ENCODE results near the gene PSMA1. TPM values are rescaled to one million over a fixed set of nuclear protein-coding genes. Genes with fewer than 3 reads are reported as not detected.
A peak's percentile ranks its signal among the peaks of the same experiment; 100 is the strongest.
"Not testable (repeated sequence)": the region's sequence is repeated elsewhere in the genome, so short reads cannot be mapped to it uniquely, and the experiment has no call there.

PSMA1 gene
- total RNA-seq, 1 donor from 2014 or later, result 128 TPM

GRCh38 chr11:14539982-14540421, 19.8 kb upstream of the PSMA1 start:
- H3K4me1 ChIP-seq, result peaks cover 31% of the 10 kb centered on the region
- ATAC-seq, result peak; percentile 26
- peak overlapping the region; percentile 75 for H3K27ac ChIP-seq
- DNase-seq, result no peak
- H3K9me3 ChIP-seq, result no peaks in the 10 kb centered on the region
- H3K4me3 ChIP-seq, result no peak overlapping the region
- H3K27me3 ChIP-seq, result no peaks in the 10 kb centered on the region
- intact Hi-C loops (cut with DNase I), result no loop called here
- no peaks in the 10 kb centered on the region for H3K36me3 ChIP-seq
- TF ChIP-seq, protein P1, sequence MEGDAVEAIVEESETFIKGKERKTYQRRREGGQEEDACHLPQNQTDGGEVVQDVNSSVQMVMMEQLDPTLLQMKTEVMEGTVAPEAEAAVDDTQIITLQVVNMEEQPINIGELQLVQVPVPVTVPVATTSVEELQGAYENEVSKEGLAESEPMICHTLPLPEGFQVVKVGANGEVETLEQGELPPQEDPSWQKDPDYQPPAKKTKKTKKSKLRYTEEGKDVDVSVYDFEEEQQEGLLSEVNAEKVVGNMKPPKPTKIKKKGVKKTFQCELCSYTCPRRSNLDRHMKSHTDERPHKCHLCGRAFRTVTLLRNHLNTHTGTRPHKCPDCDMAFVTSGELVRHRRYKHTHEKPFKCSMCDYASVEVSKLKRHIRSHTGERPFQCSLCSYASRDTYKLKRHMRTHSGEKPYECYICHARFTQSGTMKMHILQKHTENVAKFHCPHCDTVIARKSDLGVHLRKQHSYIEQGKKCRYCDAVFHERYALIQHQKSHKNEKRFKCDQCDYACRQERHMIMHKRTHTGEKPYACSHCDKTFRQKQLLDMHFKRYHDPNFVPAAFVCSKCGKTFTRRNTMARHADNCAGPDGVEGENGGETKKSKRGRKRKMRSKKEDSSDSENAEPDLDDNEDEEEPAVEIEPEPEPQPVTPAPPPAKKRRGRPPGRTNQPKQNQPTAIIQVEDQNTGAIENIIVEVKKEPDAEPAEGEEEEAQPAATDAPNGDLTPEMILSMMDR (IDR thresholded peaks at IDR 0.05), result no peak

- Histone ChIP-seq H3K36me3 (no peaks in the 10 kb centered on the region), H3K4me1 (peaks cover 31% of the 10 kb centered on the region), H3K27ac (peak overlapping the region; percentile 75), H3K9me3 (no peaks in the 10 kb centered on the region), H3K27me3 (no peaks in the 10 kb centered on the region), H3K4me3 (no peak overlapping the region)
- TF ChIP-seq, protein P1 (IDR thresholded peaks at IDR 0.05), result no peak
- ATAC-seq (no peak), DNase-seq (no peak)
- intact Hi-C loops (cut with DNase I), result no loop called here
These were observed 18.9 kb upstream of the PSMA1 start for GRCh38 chr11:14538926-14539554.

GRCh38 chr11:14538271-14538925, 18.2 kb upstream of the PSMA1 start:
- no peak for ATAC-seq
- Histone ChIP-seq H3K4me1 (peaks cover 31% of the 10 kb centered on the region), H3K27ac (peak overlapping the region; percentile 40), H3K36me3 (no peaks in the 10 kb centered on the region), H3K4me3 (no peak overlapping the region), H3K27me3 (no peaks in the 10 kb centered on the region), H3K9me3 (no peaks in the 10 kb centered on the region)
- DNase-seq, result no peak
- TF ChIP-seq, protein P1 (IDR thresholded peaks at IDR 0.05), result no peak
- intact Hi-C loops (cut with DNase I), result no loop called here

DNA sequence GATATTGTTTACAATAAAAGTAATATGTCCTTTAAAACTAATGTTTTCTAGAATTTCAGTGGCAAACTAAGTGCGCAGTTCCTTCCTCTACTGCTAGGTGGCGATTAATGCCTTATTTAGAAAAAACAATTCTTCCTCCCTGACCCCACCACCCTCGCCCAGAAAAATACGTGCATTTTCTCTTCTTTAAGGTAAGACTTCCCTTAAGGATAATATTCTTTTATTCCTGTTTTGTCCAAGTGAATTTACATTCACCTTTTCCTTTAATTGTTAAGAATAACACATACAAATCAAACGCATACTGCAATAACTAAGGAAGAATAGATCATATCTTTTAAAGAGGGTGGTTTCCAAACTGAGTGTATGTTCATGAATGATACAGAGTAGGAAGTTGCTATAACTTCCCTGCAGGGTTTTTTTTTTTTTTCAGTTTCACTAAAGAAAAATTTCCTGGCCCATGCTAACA, 17.0 kb upstream of the PSMA1 start:
- DNase-seq, result no peak
- peaks cover 27% of the 10 kb centered on the region for H3K4me1 ChIP-seq
- peak overlapping the region; percentile 3 for H3K27ac ChIP-seq

DNA sequence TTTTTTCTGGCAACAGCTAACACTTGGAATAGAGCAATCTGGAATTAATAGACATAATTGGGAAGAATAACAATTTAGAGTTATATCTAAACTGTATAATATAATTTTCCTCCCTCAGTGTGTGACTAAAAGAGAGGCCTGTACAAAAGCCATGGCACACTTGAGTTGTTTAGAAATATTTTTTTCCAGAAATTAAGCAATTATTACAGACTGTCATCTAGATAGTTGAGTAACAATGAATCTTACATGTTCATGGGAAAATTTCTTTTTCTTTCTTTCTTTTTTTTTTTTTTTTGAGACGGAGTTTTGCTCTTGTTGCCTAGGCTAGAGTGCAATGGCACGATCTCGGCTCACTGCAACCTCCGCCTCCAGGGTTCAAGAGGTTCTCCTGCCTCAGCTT, 15.0 kb upstream of the PSMA1 start:
- DNase-seq; H3K4me3 ChIP-seq; H3K36me3 ChIP-seq; H3K27ac ChIP-seq; ATAC-seq; H3K9me3 ChIP-seq; intact Hi-C loops (cut with DNase I); H3K27me3 ChIP-seq: not testable (repeated sequence)
- H3K4me1 ChIP-seq, result peaks cover 13% of the 10 kb centered on the region

More for the DNA sequence above, 17.0 kb upstream of the PSMA1 start:
- no peaks in the 10 kb centered on the region for H3K27me3 ChIP-seq
- intact Hi-C loops (cut with DNase I), result no loop called here
- TF ChIP-seq, protein P1 (IDR thresholded peaks at IDR 0.05), result peak; percentile 88
- ATAC-seq, result peak; percentile 67
- H3K36me3 ChIP-seq, result no peaks in the 10 kb centered on the region
- H3K4me3 ChIP-seq, result no peak overlapping the region
- no peaks in the 10 kb centered on the region for H3K9me3 ChIP-seq

GRCh38 chr11:14529951-14530350, 9.8 kb upstream of the PSMA1 start:
- no peak for DNase-seq
- peak; percentile 31 for ATAC-seq
- intact Hi-C loops (cut with DNase I), result no loop called here
- Histone ChIP-seq H3K27ac (no peak overlapping the region), H3K27me3 (no peaks in the 10 kb centered on the region), H3K4me3 (no peak overlapping the region), H3K4me1 (no peaks in the 10 kb centered on the region), H3K36me3 (no peaks in the 10 kb centered on the region), H3K9me3 (no peaks in the 10 kb centered on the region)
- TF ChIP-seq, protein P1 (IDR thresholded peaks at IDR 0.05), result no peak

Measured in upper lobe of right lung (tissue), 1 donor.